NT2/D1 (cell line): ENCODE results near the gene BPIFB2.

Experiments
- DNase-seq: peaks from one replicate; pipeline ENCODE4 v3.0.0-alpha.2; 2011; ENCODE audit warnings: low read depth, low spot score
- H3K27me3 ChIP-seq: 2 replicates; pipeline ENCODE4 v1.6.0; 2011; ENCODE audit warnings: mild to moderate bottlenecking; ENCODE audit not compliant: insufficient read length, insufficient read depth
- H3K36me3 ChIP-seq: 2 replicates; pipeline ENCODE4 v1.6.1; 2011; ENCODE audit warnings: mild to moderate bottlenecking, low read length, mixed read lengths; ENCODE audit not compliant: insufficient read depth, insufficient read length
- H3K4me1 ChIP-seq: 2 replicates; pipeline ENCODE4 v1.5.1; 2011; ENCODE audit not compliant: insufficient read depth, insufficient read length
- H3K4me3 ChIP-seq: 2 replicates; pipeline ENCODE4 v1.5.1; 2011; ENCODE audit warnings: low read depth; ENCODE audit not compliant: insufficient read length
- H3K9ac ChIP-seq: 2 replicates; pipeline ENCODE4 v1.6.0; 2011; ENCODE audit warnings: low read depth; ENCODE audit not compliant: insufficient read length
- H3K9me3 ChIP-seq: 2 replicates; pipeline ENCODE4 v1.5.1; 2011; ENCODE audit warnings: mild to moderate bottlenecking, low read length; ENCODE audit not compliant: insufficient read depth
- SUZ12 ChIP-seq: IDR thresholded peaks from 2 replicates; pipeline ENCODE4 v1.6.1; 2011; ENCODE audit not compliant: insufficient read length, insufficient read depth; ENCODE audit errors: extremely low read depth
- YY1 ChIP-seq: IDR thresholded peaks from 2 replicates; pipeline ENCODE4 v1.6.1; 2011; ENCODE audit not compliant: insufficient read length, insufficient read depth
- ZNF274 ChIP-seq: IDR thresholded peaks from 2 replicates; pipeline ENCODE4 v1.6.1; 2011; ENCODE audit warnings: mild to moderate bottlenecking, low read depth, low read length

Gene BPIFB2

GRCh38 chr20:33062105-33062824 is 54.8 kb downstream of the BPIFB2 start:
- no peaks in the 10 kb centered on the region for H3K4me1 ChIP-seq
- H3K9me3 ChIP-seq: no peaks in the 10 kb centered on the region
- H3K36me3 ChIP-seq: no peaks in the 10 kb centered on the region
- no peaks in the 10 kb centered on the region for H3K27me3 ChIP-seq
- TF ChIP-seq ZNF274: no peak
- no peak for TF ChIP-seq YY1
- no peak for TF ChIP-seq SUZ12
- no peak overlapping the region for H3K4me3 ChIP-seq
- H3K9ac ChIP-seq: no peak overlapping the region
- DNase-seq: no peak

GRCh38 chr20:33062825-33063149 is 55.3 kb downstream of the BPIFB2 start:
- H3K9me3 ChIP-seq: no peaks in the 10 kb centered on the region
- no peaks in the 10 kb centered on the region for H3K27me3 ChIP-seq
- H3K9ac ChIP-seq: no peak overlapping the region
- TF ChIP-seq SUZ12: no peak
- no peak for TF ChIP-seq ZNF274
- TF ChIP-seq YY1: no peak
- no peak overlapping the region for H3K4me3 ChIP-seq
- DNase-seq: no peak
- H3K4me1 ChIP-seq: no peaks in the 10 kb centered on the region
- H3K36me3 ChIP-seq: no peaks in the 10 kb centered on the region

- Histone ChIP-seq H3K9ac (no peak overlapping the region), H3K36me3 (no peaks in the 10 kb centered on the region), H3K4me3 (no peak overlapping the region), H3K27me3 (no peaks in the 10 kb centered on the region), H3K9me3 (no peaks in the 10 kb centered on the region), H3K4me1 (no peaks in the 10 kb centered on the region)
- no peak for DNase-seq
- TF ChIP-seq ZNF274 (no peak), YY1 (no peak), SUZ12 (no peak)
These were observed 55.8 kb downstream of the BPIFB2 start for GRCh38 chr20:33063271-33063670.

GRCh38 chr20:33064572-33065287 is 57.2 kb downstream of the BPIFB2 start:
- Histone ChIP-seq H3K4me3 (no peak overlapping the region), H3K9me3 (no peaks in the 10 kb centered on the region), H3K27me3 (no peaks in the 10 kb centered on the region), H3K4me1 (no peaks in the 10 kb centered on the region), H3K9ac (no peak overlapping the region), H3K36me3 (no peaks in the 10 kb centered on the region)
- TF ChIP-seq ZNF274: no peak
- no peak for TF ChIP-seq YY1
- no peak for TF ChIP-seq SUZ12
- no peak for DNase-seq

- H3K27me3 ChIP-seq: no peaks in the 10 kb centered on the region
- no peak for TF ChIP-seq SUZ12
- TF ChIP-seq ZNF274: no peak
- no peak for TF ChIP-seq YY1
- DNase-seq: no peak
These were observed 58.3 kb downstream of the BPIFB2 start for GRCh38 chr20:33065785-33066184.

GRCh38 chr20:33067806-33068205 is 60.3 kb downstream of the BPIFB2 start:
- no peaks in the 10 kb centered on the region for H3K36me3 ChIP-seq
- no peak for DNase-seq
- H3K9me3 ChIP-seq: no peaks in the 10 kb centered on the region
- H3K9ac ChIP-seq: no peak overlapping the region
- no peaks in the 10 kb centered on the region for H3K27me3 ChIP-seq
- H3K4me3 ChIP-seq: no peak overlapping the region
- no peaks in the 10 kb centered on the region for H3K4me1 ChIP-seq
- TF ChIP-seq YY1 (no peak), ZNF274 (no peak), SUZ12 (no peak)

More at GRCh38 chr20:33065785-33066184, 58.3 kb downstream of the BPIFB2 start:
- Histone ChIP-seq H3K9ac (no peak overlapping the region), H3K9me3 (no peaks in the 10 kb centered on the region), H3K36me3 (no peaks in the 10 kb centered on the region), H3K4me3 (no peak overlapping the region), H3K4me1 (no peaks in the 10 kb centered on the region)

- Histone ChIP-seq H3K4me1 (no peaks in the 10 kb centered on the region), H3K27me3 (no peaks in the 10 kb centered on the region), H3K9me3 (no peaks in the 10 kb centered on the region), H3K36me3 (no peaks in the 10 kb centered on the region), H3K4me3 (no peak overlapping the region), H3K9ac (no peak overlapping the region)
- no peak for TF ChIP-seq ZNF274
- TF ChIP-seq YY1: no peak
- TF ChIP-seq SUZ12: no peak
- DNase-seq: no peak
These were observed 60.9 kb downstream of the BPIFB2 start for GRCh38 chr20:33068251-33068939.
